NCI-H82 (cell line): ENCODE measurements around the gene CFAP221.
A peak's percentile ranks its signal among the peaks of the same experiment; 100 is the strongest.

Source experiments
- DNase-seq: peaks from one replicate; lab custom pipeline; 2025; lab: John Stamatoyannopoulos, UW

Gene CFAP221

GRCh38 chr2:119680457-119681202 lies 136.4 kb downstream of the CFAP221 start:
- DNase-seq: no peak

GRCh38 chr2:119681203-119681867 lies 137.1 kb downstream of the CFAP221 start:
- DNase-seq: no peak

GRCh38 chr2:119681868-119682220 lies 137.6 kb downstream of the CFAP221 start:
- DNase-seq: no peak

GRCh38 chr2:119682578-119682977 lies 138.3 kb downstream of the CFAP221 start:
- no peak for DNase-seq

GRCh38 chr2:119683074-119683712 lies 138.9 kb downstream of the CFAP221 start:
- peak; percentile 91 for DNase-seq

- peak; percentile 88 for DNase-seq
Measured at GRCh38 chr2:119683713-119684443, 139.6 kb downstream of the CFAP221 start.

- no peak for DNase-seq
Measured at GRCh38 chr2:119684518-119684917, 140.3 kb downstream of the CFAP221 start.

GRCh38 chr2:119688616-119689015 lies 144.4 kb downstream of the CFAP221 start:
- DNase-seq: no peak

GRCh38 chr2:119689218-119689617 lies 145.0 kb downstream of the CFAP221 start:
- DNase-seq: no peak

GRCh38 chr2:119691189-119691588 lies 146.9 kb downstream of the CFAP221 start:
- no peak for DNase-seq

- DNase-seq: peak; percentile 79
Measured at GRCh38 chr2:119691651-119692245, 147.5 kb downstream of the CFAP221 start.

- no peak for DNase-seq
Measured at GRCh38 chr2:119692310-119692709, 148.1 kb downstream of the CFAP221 start.

GRCh38 chr2:119692954-119693353 lies 148.7 kb downstream of the CFAP221 start:
- DNase-seq: no peak

- DNase-seq: no peak
Measured at GRCh38 chr2:119693567-119693966, 149.3 kb downstream of the CFAP221 start.

GRCh38 chr2:119693967-119694366 lies 149.7 kb downstream of the CFAP221 start:
- DNase-seq: no peak

GRCh38 chr2:119694470-119694844 lies 150.2 kb downstream of the CFAP221 start:
- DNase-seq: no peak

GRCh38 chr2:119694845-119695521 lies 150.7 kb downstream of the CFAP221 start:
- DNase-seq: no peak

- peak; percentile 78 for DNase-seq
Measured at GRCh38 chr2:119696005-119696404, 151.8 kb downstream of the CFAP221 start.

GRCh38 chr2:119696494-119697030 lies 152.3 kb downstream of the CFAP221 start:
- DNase-seq: no peak

GRCh38 chr2:119697290-119698020 lies 153.2 kb downstream of the CFAP221 start:
- DNase-seq: peak; percentile 56

GRCh38 chr2:119698246-119698645 lies 154.0 kb downstream of the CFAP221 start:
- DNase-seq: no peak
